GM21619 (cell line): ENCODE data around the gene NR6A1.

Experiments
- ATAC-seq: cut with Tn5 transposase; IDR thresholded peaks from one replicate; pipeline ENCODE4 v1.9.1; 2021; ENCODE audit not compliant: unreplicated experiment

The NR6A1 gene

GRCh38 chr9:124507880-124508423, 263.2 kb downstream of the NR6A1 start:
- no peak for ATAC-seq

GRCh38 chr9:124506931-124507879, 263.9 kb downstream of the NR6A1 start, which contains the start of gene NR5A1:
TSS of gene NR5A1 (minus strand) at chr9:124507399. CDS start at chr9:124503395, 4,004 bp downstream.
- no peak for ATAC-seq

GRCh38 chr9:124506433-124506832, 264.7 kb downstream of the NR6A1 start:
- ATAC-seq: no peak

GRCh38 chr9:124505901-124506346, 265.2 kb downstream of the NR6A1 start:
- ATAC-seq: no peak

GRCh38 chr9:124505006-124505900, 265.9 kb downstream of the NR6A1 start:
- ATAC-seq: no peak

- ATAC-seq: no peak
Measured at GRCh38 chr9:124504530-124505005, 266.5 kb downstream of the NR6A1 start.

GRCh38 chr9:124503713-124504529, 267.2 kb downstream of the NR6A1 start:
- no peak for ATAC-seq

- no peak for ATAC-seq
Measured at GRCh38 chr9:124502711-124503702, 268.1 kb downstream of the NR6A1 start.

GRCh38 chr9:124501771-124502320, 269.3 kb downstream of the NR6A1 start:
- ATAC-seq: no peak

- ATAC-seq: no peak
Measured at GRCh38 chr9:124500796-124501611, 270.1 kb downstream of the NR6A1 start.

GRCh38 chr9:124500028-124500795, 270.9 kb downstream of the NR6A1 start:
- no peak for ATAC-seq

GRCh38 chr9:124499216-124499615, 271.9 kb downstream of the NR6A1 start:
- ATAC-seq: no peak

GRCh38 chr9:124498499-124499146, 272.5 kb downstream of the NR6A1 start:
- no peak for ATAC-seq

GRCh38 chr9:124498040-124498439, 273.1 kb downstream of the NR6A1 start:
- ATAC-seq: no peak

GRCh38 chr9:124497441-124497840, 273.7 kb downstream of the NR6A1 start:
- no peak for ATAC-seq

GRCh38 chr9:124496463-124496862, 274.6 kb downstream of the NR6A1 start:
- ATAC-seq: no peak

- ATAC-seq: no peak
Measured at GRCh38 chr9:124496075-124496449, 275.0 kb downstream of the NR6A1 start.
